ENCODE results near the gene CHRNA1.

- TF ChIP-seq POLR2A (IDR thresholded peaks at IDR 0.05), result no peak
- no peak for TF ChIP-seq CTCF (IDR thresholded peaks at IDR 0.05)
Observed at GRCh38 chr2:174731546-174731945, 32.7 kb downstream of the CHRNA1 start.

Measured in lower leg skin (tissue), 3 donors.